Trophoblast cell (in vitro differentiated cells and primary cell): ENCODE data around the gene PDE11A.
A peak's percentile ranks its signal among the peaks of the same experiment; 100 is the strongest.

ENCODE experiments used
- DNase-seq, 2 donors: peaks; one replicate each; pipeline ENCODE4 v3.0.0-alpha.2; 2016
- H2AFZ ChIP-seq: 2 replicates; pipeline ENCODE4 v1.6.1; 2013; ENCODE audit warnings: low read length, moderate library complexity, mild to moderate bottlenecking; ENCODE audit not compliant: insufficient read depth, poor library complexity
- H2AK5ac ChIP-seq: 2 replicates; pipeline ENCODE4 v1.6.1; 2013; ENCODE audit warnings: mild to moderate bottlenecking, low read length
- H2BK120ac ChIP-seq: 2 replicates; pipeline ENCODE4 v1.6.1; 2013; ENCODE audit warnings: low read length, mild to moderate bottlenecking, moderate library complexity; ENCODE audit not compliant: insufficient read depth, poor library complexity
- H2BK12ac ChIP-seq: 2 replicates; pipeline ENCODE4 v1.6.1; 2013; ENCODE audit warnings: mild to moderate bottlenecking, low read length, moderate library complexity
- H2BK5ac ChIP-seq: 2 replicates; pipeline ENCODE4 v1.6.1; 2013; ENCODE audit warnings: low read length, low read depth, moderate library complexity, mild to moderate bottlenecking; ENCODE audit not compliant: poor library complexity
- H3K14ac ChIP-seq: 2 replicates; pipeline ENCODE4 v1.6.1; 2013; ENCODE audit warnings: mild to moderate bottlenecking, low read length
- H3K18ac ChIP-seq: 2 replicates; pipeline ENCODE4 v1.6.1; 2013; ENCODE audit warnings: mild to moderate bottlenecking, low read length
- H3K23ac ChIP-seq: 2 replicates; pipeline ENCODE4 v1.6.1; 2013; ENCODE audit warnings: low read length
- H3K27ac ChIP-seq: 2 replicates; pipeline ENCODE4 v1.5.1; 2013; ENCODE audit warnings: low read depth, mild to moderate bottlenecking, inconsistent platforms, low read length, moderate library complexity
- H3K27me3 ChIP-seq: 2 replicates; pipeline ENCODE4 v1.6.1; 2013; ENCODE audit warnings: inconsistent platforms, mild to moderate bottlenecking, low read length, moderate library complexity; ENCODE audit not compliant: insufficient read depth
- H3K36me3 ChIP-seq, 2 experiments: 1 replicate in 1 of 2; 2 replicates in 1 of 2; pipeline ENCODE4 v1.6.1; 2013; ENCODE audit warnings: low read length in 2 of 2, mild to moderate bottlenecking in 2 of 2, moderate library complexity in 1 of 2; ENCODE audit not compliant: insufficient read depth in 2 of 2, control insufficient read depth in 1 of 2
- H3K4ac ChIP-seq: 2 replicates; pipeline ENCODE4 v1.6.1; 2013; ENCODE audit warnings: low read depth, mild to moderate bottlenecking, low read length, moderate library complexity
- H3K4me1 ChIP-seq, 2 experiments: 1 replicate in 1 of 2; 2 replicates in 1 of 2; pipeline ENCODE4 v1.6.1; 2013; ENCODE audit warnings: low read length in 2 of 2, mild to moderate bottlenecking in 2 of 2, moderate library complexity in 1 of 2; ENCODE audit not compliant: insufficient read depth in 2 of 2, control insufficient read depth in 1 of 2
- H3K4me2 ChIP-seq: 2 replicates; pipeline ENCODE4 v1.6.1; 2013; ENCODE audit warnings: inconsistent platforms, mild to moderate bottlenecking, low read length, moderate library complexity
- H3K4me3 ChIP-seq: 2 replicates; pipeline ENCODE4 v1.5.1; 2013; ENCODE audit warnings: mild to moderate bottlenecking, low read depth, low read length, inconsistent platforms
- H3K79me1 ChIP-seq: one replicate; pipeline ENCODE4 v1.6.1; 2013; ENCODE audit warnings: low read length
- H3K79me2 ChIP-seq: 2 replicates; pipeline ENCODE4 v1.6.1; 2013; ENCODE audit warnings: low read length, mild to moderate bottlenecking; ENCODE audit not compliant: control insufficient read depth, insufficient read depth, poor library complexity
- H3K9ac ChIP-seq: 2 replicates; pipeline ENCODE4 v1.6.1; 2013; ENCODE audit warnings: mild to moderate bottlenecking, low read length
- H3K9me3 ChIP-seq: 2 replicates; pipeline ENCODE4 v1.6.1; 2013; ENCODE audit warnings: low read depth, mild to moderate bottlenecking, control low read depth, inconsistent platforms, low read length; ENCODE audit not compliant: insufficient read depth
- H4K12ac ChIP-seq: 2 replicates; pipeline ENCODE4 v1.6.1; 2013; ENCODE audit warnings: low read depth, mild to moderate bottlenecking, low read length, moderate library complexity
- H4K8ac ChIP-seq: 2 replicates; pipeline ENCODE4 v1.6.1; 2013; ENCODE audit warnings: low read depth, mild to moderate bottlenecking, low read length, moderate library complexity
- H4K91ac ChIP-seq: one replicate; pipeline ENCODE4 v1.6.1; 2013; ENCODE audit warnings: low read depth, mild to moderate bottlenecking, low read length, moderate library complexity
- WGBS: extraction: QIAGEN DNeasy Blood & Tissue Kit; methylation state at CpG from one replicate; pipeline ENCODE4 v1.1.7; 2013; ENCODE audit warnings: missing lambda C conversion rate; ENCODE audit not compliant: insufficient read length, insufficient coverage; ENCODE audit errors: extremely low coverage; 5-methylcytosine and 5-hydroxymethylcytosine counted together

PDE11A gene

GRCh38 chr2:177619461-177619860, 453.1 kb downstream of the PDE11A start:
- H3K27me3 ChIP-seq: no peaks in the 10 kb centered on the region
- H3K9ac ChIP-seq: no peak overlapping the region
- peaks cover 5% of the 10 kb centered on the region for H3K79me1 ChIP-seq
- WGBS: no CpG with 5 or more reads among the region's 4 CpGs
- peaks cover 0 to 5% of the 10 kb centered on the region in 2 experiments for H3K4me1 ChIP-seq
- H3K18ac ChIP-seq: no peak overlapping the region
- no peak overlapping the region for H3K14ac ChIP-seq
- H3K23ac ChIP-seq: no peak overlapping the region
- no peak overlapping the region for H3K4ac ChIP-seq
- no peak overlapping the region for H4K91ac ChIP-seq
- no peak for DNase-seq
- H2BK5ac ChIP-seq: no peak overlapping the region
- H2AFZ ChIP-seq: no peak overlapping the region
- no peak overlapping the region for H3K27ac ChIP-seq
- no peak overlapping the region for H2BK120ac ChIP-seq
- H3K79me2 ChIP-seq: peaks cover 2% of the 10 kb centered on the region
- no peak overlapping the region for H4K12ac ChIP-seq
- no peaks in the 10 kb centered on the region for H3K9me3 ChIP-seq
- no peaks in the 10 kb centered on the region for H3K36me3 ChIP-seq
- H2BK12ac ChIP-seq: no peak overlapping the region
- no peak overlapping the region for H4K8ac ChIP-seq
- no peak overlapping the region for H3K4me3 ChIP-seq
- H3K4me2 ChIP-seq: peak overlapping the region; percentile 70
- no peak overlapping the region for H2AK5ac ChIP-seq

GRCh38 chr2:177618255-177619253, 454.0 kb downstream of the PDE11A start:
- peak overlapping the region; percentile 63 for H3K18ac ChIP-seq
- H3K36me3 ChIP-seq: no peaks in the 10 kb centered on the region
- WGBS: no CpG with 5 or more reads among the region's 76 CpGs
- peak overlapping the region; percentile 93 for H2BK5ac ChIP-seq
- peak overlapping the region; percentile 68 for H3K27ac ChIP-seq
- H3K14ac ChIP-seq: peak overlapping the region; percentile 57
- H2BK120ac ChIP-seq: peak overlapping the region; percentile 70
- peak overlapping the region; percentile 85 for H4K8ac ChIP-seq
- no peaks in the 10 kb centered on the region for H3K9me3 ChIP-seq
- H3K4me2 ChIP-seq: peak overlapping the region; percentile 70
- H3K4me3 ChIP-seq: peak overlapping the region; percentile 94
- H3K79me1 ChIP-seq: peaks cover 5% of the 10 kb centered on the region
- H4K12ac ChIP-seq: peak overlapping the region; percentile 76
- peak overlapping the region; percentile 97 for H3K9ac ChIP-seq
- H3K27me3 ChIP-seq: no peaks in the 10 kb centered on the region
- no peak overlapping the region for H2BK12ac ChIP-seq
- peak; percentile 81 to 94 for DNase-seq
- H2AK5ac ChIP-seq: no peak overlapping the region
- no peak overlapping the region for H3K4ac ChIP-seq
- peak overlapping the region; percentile 96 for H4K91ac ChIP-seq
- no peak overlapping the region for H3K23ac ChIP-seq
- peaks cover 2% of the 10 kb centered on the region for H3K79me2 ChIP-seq
- peaks cover 0 to 5% of the 10 kb centered on the region in 2 experiments for H3K4me1 ChIP-seq
- H2AFZ ChIP-seq: peak overlapping the region; percentile 95

- Histone ChIP-seq H2BK12ac (no peak overlapping the region), H3K14ac (no peak overlapping the region), H3K4me1 (peaks cover 0 to 5% of the 10 kb centered on the region in 2 experiments), H2BK5ac (no peak overlapping the region), H3K36me3 (no peaks in the 10 kb centered on the region), H3K9me3 (no peaks in the 10 kb centered on the region), H2AFZ (peak overlapping the region; percentile 95), H3K4ac (no peak overlapping the region), H3K79me1 (peaks cover 5% of the 10 kb centered on the region), H4K8ac (peak overlapping the region; percentile 85), H3K4me2 (peak overlapping the region; percentile 70), H3K18ac (no peak overlapping the region), H3K79me2 (peaks cover 2% of the 10 kb centered on the region), H3K9ac (no peak overlapping the region), H4K12ac (peak overlapping the region; percentile 71), H2BK120ac (no peak overlapping the region), H3K23ac (no peak overlapping the region), H4K91ac (no peak overlapping the region), H3K27me3 (no peaks in the 10 kb centered on the region), H3K4me3 (peak overlapping the region; percentile 94), H2AK5ac (no peak overlapping the region), H3K27ac (no peak overlapping the region)
- no peak for DNase-seq
- no CpG with 5 or more reads among the region's 9 CpGs for WGBS
Observed at GRCh38 chr2:177617849-177618248, 454.7 kb downstream of the PDE11A start.

GRCh38 chr2:177616731-177617130, 455.8 kb downstream of the PDE11A start:
- H3K79me1 ChIP-seq: peaks cover 5% of the 10 kb centered on the region
- H2BK5ac ChIP-seq: no peak overlapping the region
- no peak overlapping the region for H3K14ac ChIP-seq
- no peak overlapping the region for H3K4me2 ChIP-seq
- H2BK120ac ChIP-seq: no peak overlapping the region
- H4K12ac ChIP-seq: no peak overlapping the region
- no peak overlapping the region for H4K8ac ChIP-seq
- no peaks in the 10 kb centered on the region for H3K36me3 ChIP-seq
- no peak overlapping the region for H3K4ac ChIP-seq
- no peak overlapping the region for H3K9ac ChIP-seq
- no peak for DNase-seq
- H4K91ac ChIP-seq: no peak overlapping the region
- H3K23ac ChIP-seq: no peak overlapping the region
- H3K4me3 ChIP-seq: no peak overlapping the region
- peaks cover 0 to 5% of the 10 kb centered on the region in 2 experiments for H3K4me1 ChIP-seq
- H3K18ac ChIP-seq: no peak overlapping the region
- no peaks in the 10 kb centered on the region for H3K27me3 ChIP-seq
- no peak overlapping the region for H2BK12ac ChIP-seq
- H3K9me3 ChIP-seq: no peaks in the 10 kb centered on the region
- no peak overlapping the region for H2AFZ ChIP-seq
- H3K79me2 ChIP-seq: peaks cover 2% of the 10 kb centered on the region
- H3K27ac ChIP-seq: no peak overlapping the region
- H2AK5ac ChIP-seq: no peak overlapping the region
- WGBS: no CpG with 5 or more reads among the region's 3 CpGs
